ENCODE data around the gene PAGE4. TPM values are rescaled to one million over a fixed set of nuclear protein-coding genes. Genes with fewer than 3 reads are reported as not detected.

Gene PAGE4
- total RNA-seq, 1 experiment from 2014 or later, result not detected

GRCh38 chrX:49868739-49869138, 39.6 kb downstream of the PAGE4 start:
- DNase-seq (ENCODE audit: low spot score), result no peak

GRCh38 chrX:49876750-49877149, 47.6 kb downstream of the PAGE4 start:
- peak; percentile 63 for DNase-seq (ENCODE audit: low spot score)

GRCh38 chrX:49877397-49878101, 48.4 kb downstream of the PAGE4 start:
- no peak for DNase-seq (ENCODE audit: low spot score)

GRCh38 chrX:49878128-49878833, 49.2 kb downstream of the PAGE4 start:
- no peak for DNase-seq (ENCODE audit: low spot score)

GRCh38 chrX:49878834-49879655, 49.9 kb downstream of the PAGE4 start, which contains the start of gene USP27X:
TSS of gene USP27X (plus strand) at chrX:49879484. CDS start at chrX:49880308, 824 bp downstream.
- peak; percentile 66 for DNase-seq (ENCODE audit: low spot score)

GRCh38 chrX:49879656-49880277, 50.7 kb downstream of the PAGE4 start:
- no peak for DNase-seq (ENCODE audit: low spot score)

- no peak for DNase-seq (ENCODE audit: low spot score)
Observed at GRCh38 chrX:49880668-49881067, 51.6 kb downstream of the PAGE4 start.

Other genes starting within 250 kb of the PAGE4 start
- gene GAGE12H, start 249.4 kb upstream of the PAGE4 start, total RNA-seq (2014; rRNA removed; shearing (Covaris generic)), result not detected in 2 replicates
- gene GAGE2A, start 239.8 kb upstream of the PAGE4 start, total RNA-seq (2014; rRNA removed; shearing (Covaris generic)), result not detected in 2 replicates
- gene GAGE1, start 230.3 kb upstream of the PAGE4 start, total RNA-seq (2014; rRNA removed; shearing (Covaris generic)), result not detected in 2 replicates
- not detected in 2 replicates for gene PAGE1, start 133.3 kb upstream of the PAGE4 start, total RNA-seq (2014; rRNA removed; shearing (Covaris generic))
- 0.81 and 1.1 TPM in 2 replicates for gene USP27X, start 50.2 kb downstream of the PAGE4 start, total RNA-seq (2014; rRNA removed; shearing (Covaris generic))
- 3.9 and 5.2 TPM in 2 replicates for gene CLCN5, start 93.3 kb downstream of the PAGE4 start, total RNA-seq (2014; rRNA removed; shearing (Covaris generic))